HG03039 (cell line): ENCODE data around the gene RPS6KA2.
A peak's percentile ranks its signal among the peaks of the same experiment; 100 is the strongest.
"Not testable (repeated sequence)": the region's sequence is repeated elsewhere in the genome, so short reads cannot be mapped to it uniquely, and the experiment has no call there.

Experiments used
- ATAC-seq: cut with Tn5 transposase; IDR thresholded peaks from one replicate; pipeline ENCODE4 v1.9.1; 2021; ENCODE audit warnings: mild to moderate bottlenecking, moderate library complexity; ENCODE audit not compliant: unreplicated experiment

The RPS6KA2 gene

GRCh38 chr6:166636191-166636933 is 9.3 kb upstream of the RPS6KA2 start:
- ATAC-seq, result no peak

- ATAC-seq, result no peak
Observed at GRCh38 chr6:166635013-166635970, 8.2 kb upstream of the RPS6KA2 start.

DNA sequence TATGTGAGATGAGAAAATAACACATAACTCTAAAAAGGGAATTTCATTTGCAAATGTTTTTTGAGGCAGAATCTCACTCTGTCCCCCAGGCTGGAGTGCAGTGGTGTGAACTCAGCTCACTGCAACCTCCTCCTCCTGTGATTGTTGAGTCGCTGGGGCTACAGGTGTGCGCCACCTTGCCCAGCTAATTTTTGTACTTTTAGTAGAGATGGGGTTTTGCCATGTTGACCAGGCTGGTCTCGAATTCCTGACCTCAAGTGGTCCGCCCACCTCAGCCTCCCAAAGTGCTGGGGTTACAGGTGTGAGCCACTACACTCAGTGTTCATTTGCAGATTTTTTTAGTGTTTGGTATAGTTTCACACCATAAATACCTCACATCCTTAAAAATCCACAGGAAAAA is 7.5 kb upstream of the RPS6KA2 start:
- ATAC-seq, result not testable (repeated sequence)

GRCh38 chr6:166633732-166634535 is 6.9 kb upstream of the RPS6KA2 start:
- ATAC-seq, result no peak

GRCh38 chr6:166632731-166633130 is 5.7 kb upstream of the RPS6KA2 start:
- ATAC-seq, result no peak

GRCh38 chr6:166630462-166630861 is 3.4 kb upstream of the RPS6KA2 start:
- ATAC-seq, result no peak

- ATAC-seq, result no peak
Observed at GRCh38 chr6:166629628-166630027, 2.6 kb upstream of the RPS6KA2 start.

GRCh38 chr6:166627875-166628801 is 1.1 kb upstream of the RPS6KA2 start:
- ATAC-seq, result peak; percentile 17

DNA sequence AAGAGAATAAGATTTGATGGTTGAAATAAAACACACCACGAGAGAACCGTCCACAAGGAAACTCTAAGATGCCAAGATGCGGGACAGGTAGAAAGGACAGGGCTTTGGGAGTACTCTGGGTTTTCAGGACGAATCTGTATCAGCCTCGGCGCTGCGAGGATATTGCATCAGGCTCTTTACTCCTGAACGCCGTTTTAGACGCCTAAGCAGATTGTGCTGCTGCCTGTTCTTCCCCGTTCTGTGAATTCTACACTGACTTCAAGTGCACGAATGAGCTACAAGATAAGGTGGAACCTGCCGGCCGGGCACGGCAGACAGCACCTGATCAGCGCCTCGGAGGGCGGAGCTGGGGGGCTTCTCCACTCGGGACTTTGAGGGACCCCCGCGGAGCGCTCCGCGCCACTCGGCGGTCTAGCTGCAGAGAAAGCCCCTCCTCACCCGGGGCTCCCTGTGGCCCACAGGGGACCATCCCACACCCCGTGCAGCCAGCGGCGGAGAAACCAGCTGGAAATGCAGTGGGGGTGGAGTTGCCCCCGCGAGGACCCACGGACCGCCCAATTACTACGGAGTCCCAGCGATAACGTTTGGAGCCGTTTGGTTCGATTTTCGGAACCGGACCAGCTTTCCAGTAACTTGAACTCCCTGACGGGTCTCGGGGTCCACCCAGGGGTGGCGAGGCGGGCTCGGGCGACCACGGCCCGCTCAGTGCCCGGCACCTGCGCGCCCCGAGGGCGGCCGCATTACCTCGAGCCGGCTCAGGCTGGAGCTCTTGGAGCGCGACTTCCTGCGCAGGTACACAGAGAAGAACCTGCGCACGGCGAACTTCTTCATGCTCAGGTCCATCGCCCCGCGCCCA is 646 bp downstream of the RPS6KA2 start:
- ATAC-seq, result peak; percentile 0

DNA sequence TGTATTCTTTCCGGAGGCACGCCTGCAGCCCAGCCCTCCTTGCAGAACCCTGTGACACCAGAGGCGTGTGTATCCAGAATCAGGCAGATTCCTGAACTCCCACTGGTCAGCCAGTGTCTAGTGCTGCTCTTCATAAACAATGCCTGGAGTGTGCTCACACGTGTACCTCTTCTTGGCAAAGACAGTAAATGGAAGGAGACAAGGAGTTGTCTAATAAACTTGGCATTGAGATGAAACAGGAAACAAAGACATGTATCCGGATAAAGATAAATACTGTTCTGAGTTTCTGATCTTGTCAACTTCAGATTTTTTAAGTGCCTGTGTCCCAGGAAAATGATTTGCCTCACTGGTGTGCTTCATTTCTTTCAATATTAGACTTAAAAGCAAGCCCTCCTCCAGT is 1.7 kb downstream of the RPS6KA2 start:
- no peak for ATAC-seq

DNA sequence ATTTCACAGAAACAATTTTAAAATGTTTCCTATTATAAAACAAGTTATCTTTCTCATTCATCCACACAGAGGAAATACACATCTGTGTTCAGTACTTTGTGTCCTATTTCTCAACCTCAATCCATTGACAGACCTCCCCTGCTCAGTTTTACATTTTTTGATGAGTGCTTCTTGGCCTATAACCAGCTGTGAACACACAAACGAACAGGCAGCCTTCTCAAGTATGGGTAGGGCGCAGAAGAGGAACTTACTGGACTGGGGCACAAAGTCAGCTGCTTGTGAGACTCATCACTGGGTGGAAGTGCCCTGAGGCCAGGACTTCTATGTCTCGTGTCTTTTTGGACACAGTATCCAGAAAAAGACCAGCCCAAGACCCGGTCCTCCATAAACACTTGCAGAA is 2.8 kb downstream of the RPS6KA2 start:
- no peak for ATAC-seq

- no peak for ATAC-seq
Observed at GRCh38 chr6:166623318-166623717, 3.7 kb downstream of the RPS6KA2 start.

GRCh38 chr6:166621114-166621540 is 5.9 kb downstream of the RPS6KA2 start:
- ATAC-seq, result no peak

DNA sequence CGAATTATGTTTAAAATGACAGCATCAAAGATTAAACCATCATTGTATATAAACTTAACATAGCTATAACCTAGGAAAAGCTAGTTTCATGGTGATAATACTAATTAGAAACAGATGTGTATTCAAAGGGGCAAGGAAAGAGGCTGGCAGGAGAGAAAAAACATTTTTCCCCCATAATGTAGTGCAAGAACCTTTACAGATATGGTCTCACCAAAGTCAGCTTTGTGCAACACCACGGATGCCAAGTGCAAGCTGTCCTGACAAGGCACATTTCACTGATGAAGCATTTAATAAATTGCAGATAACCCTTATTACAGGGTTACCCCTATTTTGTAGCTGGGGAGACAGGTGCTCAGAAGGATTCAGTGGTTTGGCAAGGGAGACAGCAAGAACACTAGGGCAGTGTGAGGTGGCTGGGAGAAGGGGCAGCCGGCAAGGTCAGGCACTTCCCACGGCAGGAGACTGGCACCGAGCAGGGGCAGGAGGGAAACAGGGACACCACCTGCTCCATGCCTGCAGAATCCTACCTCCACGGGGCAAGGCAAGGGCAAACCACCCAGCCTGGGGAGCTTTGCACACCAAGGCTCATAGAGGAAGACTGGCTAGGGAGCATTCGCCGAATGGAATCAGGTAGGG is 6.5 kb downstream of the RPS6KA2 start:
- no peak for ATAC-seq

DNA sequence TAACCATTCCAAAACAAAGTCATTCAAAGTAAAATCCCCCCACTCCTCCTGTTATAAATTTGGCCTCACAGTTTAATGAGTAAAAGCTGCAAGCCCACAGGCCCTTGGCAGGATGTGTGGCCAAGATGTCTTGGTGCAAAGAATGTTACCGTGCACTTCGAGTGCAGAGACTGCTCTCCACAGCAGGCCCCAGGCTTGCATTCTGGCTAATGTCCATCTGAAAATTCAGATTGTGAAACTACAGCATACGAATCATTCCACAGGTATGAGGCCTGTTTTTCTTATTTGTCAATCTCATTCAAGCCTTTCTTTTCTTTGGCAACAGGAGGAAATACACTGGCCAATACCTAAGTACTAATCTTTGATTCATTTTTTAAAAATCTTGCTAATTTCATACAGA is 7.1 kb downstream of the RPS6KA2 start:
- ATAC-seq, result no peak

DNA sequence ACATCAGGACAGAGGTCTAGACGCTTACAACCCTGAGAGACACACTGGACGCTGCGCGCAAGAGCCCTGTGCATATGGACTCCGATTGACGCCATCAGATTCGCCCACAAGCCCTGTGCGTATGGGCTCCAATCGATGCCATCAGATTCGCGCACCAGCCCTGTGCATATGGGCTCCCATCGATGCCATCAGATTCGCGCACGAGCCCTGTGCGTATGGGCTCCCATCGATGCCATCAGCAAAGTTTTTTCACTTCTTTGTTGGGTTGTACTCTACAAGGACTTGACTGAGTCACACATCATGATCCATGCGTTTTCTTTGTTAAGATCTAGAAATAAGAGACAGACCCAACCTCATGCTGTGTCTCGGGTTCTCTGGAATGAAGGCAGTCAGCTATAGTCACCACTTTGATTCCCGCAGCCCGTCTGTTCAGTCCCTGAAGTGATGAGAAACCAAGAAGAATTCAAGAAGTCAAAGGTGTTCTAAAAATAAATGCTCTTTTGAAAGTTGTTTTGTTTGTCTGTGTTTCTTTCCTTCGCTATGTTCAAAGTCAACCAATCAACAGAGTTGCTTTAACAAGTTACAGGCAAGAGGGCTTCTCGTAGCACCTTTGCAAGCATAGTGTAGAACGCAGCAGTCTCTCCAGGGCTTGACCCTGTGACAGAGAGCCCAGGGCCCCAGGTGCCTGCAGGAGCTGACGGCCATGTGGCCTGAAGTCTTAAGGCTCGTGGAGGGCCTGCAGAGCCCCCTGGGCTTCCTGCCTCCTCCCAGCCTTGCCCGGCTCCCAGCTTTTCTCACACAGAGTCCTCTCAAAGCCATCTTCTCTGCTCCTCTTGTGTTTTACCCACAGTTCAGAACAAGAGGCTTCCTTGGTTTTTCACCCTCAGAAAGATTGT is 7.9 kb downstream of the RPS6KA2 start:
- ATAC-seq, result no peak

- no peak for ATAC-seq
Observed at GRCh38 chr6:166618251-166618650, 8.8 kb downstream of the RPS6KA2 start.

DNA sequence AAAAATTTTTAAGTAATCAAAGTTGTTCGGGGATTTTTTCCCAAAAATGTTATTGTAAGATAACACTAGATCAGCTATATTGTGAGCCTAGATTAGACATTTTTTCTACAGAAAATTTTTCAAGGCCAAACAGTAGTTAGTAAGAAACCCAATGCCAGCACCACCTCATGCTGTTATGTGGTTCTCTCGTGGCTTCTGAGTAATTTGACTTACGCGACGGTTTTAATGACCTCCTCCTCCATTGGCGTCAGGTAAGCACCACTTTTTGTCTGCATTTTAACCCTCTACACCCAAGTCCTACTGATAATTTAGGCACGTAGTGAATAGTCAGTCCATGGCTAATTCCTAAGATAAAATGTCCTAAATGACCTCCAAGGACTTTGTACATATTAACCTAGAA is 9.7 kb downstream of the RPS6KA2 start:
- ATAC-seq, result no peak
